Mammary epithelial cell (primary cell): ENCODE results near the gene GPBP1.

ENCODE experiments used
- EZH2 ChIP-seq: IDR thresholded peaks from 2 replicates; pipeline ENCODE4 v1.6.1; 2012; ENCODE audit warnings: low read length, inconsistent platforms, borderline replicate concordance
- TF ChIP-seq, protein P1 (sequence below), 2 donors: IDR thresholded peaks in 1 of 2; conservative IDR thresholded peaks in 1 of 2; 2 replicates each; pipeline ENCODE4 v1.5.1; 2011 to 2012; ENCODE audit warnings: inconsistent platforms in 2 of 2, low read length in 2 of 2, mild to moderate bottlenecking in 2 of 2, control low read depth in 1 of 2, low read depth in 1 of 2; ENCODE audit not compliant: insufficient read depth in 1 of 2; ENCODE audit errors: extremely low read depth in 1 of 2

DNA sequence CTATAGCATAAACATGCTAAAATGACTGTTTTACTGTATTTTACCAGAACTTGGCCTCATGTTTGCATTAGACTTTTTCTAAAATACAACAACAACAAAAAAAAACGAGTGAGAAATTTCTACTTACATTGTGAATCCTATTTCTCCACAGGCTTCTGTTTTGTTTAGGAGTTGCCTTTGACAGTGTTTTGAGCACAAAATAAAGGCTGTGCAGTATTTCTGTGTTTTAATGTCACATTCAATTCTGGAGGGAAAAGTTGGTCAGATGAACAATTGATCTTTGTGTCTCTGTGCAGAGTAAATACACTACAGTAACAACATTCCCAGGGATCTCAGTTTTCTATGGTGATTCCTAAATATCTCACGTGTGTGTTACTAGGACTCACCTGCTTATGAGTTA lies 131.1 kb downstream of the GPBP1 start:
- TF ChIP-seq, protein P1, sequence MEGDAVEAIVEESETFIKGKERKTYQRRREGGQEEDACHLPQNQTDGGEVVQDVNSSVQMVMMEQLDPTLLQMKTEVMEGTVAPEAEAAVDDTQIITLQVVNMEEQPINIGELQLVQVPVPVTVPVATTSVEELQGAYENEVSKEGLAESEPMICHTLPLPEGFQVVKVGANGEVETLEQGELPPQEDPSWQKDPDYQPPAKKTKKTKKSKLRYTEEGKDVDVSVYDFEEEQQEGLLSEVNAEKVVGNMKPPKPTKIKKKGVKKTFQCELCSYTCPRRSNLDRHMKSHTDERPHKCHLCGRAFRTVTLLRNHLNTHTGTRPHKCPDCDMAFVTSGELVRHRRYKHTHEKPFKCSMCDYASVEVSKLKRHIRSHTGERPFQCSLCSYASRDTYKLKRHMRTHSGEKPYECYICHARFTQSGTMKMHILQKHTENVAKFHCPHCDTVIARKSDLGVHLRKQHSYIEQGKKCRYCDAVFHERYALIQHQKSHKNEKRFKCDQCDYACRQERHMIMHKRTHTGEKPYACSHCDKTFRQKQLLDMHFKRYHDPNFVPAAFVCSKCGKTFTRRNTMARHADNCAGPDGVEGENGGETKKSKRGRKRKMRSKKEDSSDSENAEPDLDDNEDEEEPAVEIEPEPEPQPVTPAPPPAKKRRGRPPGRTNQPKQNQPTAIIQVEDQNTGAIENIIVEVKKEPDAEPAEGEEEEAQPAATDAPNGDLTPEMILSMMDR (conservative IDR thresholded peaks at IDR 0.05 in 1 of 2, IDR thresholded peaks at IDR 0.05 in 1 of 2; ENCODE audit: extremely low read depth in 1 of 2, insufficient read depth in 1 of 2, low read depth in 1 of 2, low read length in 2 of 2): no peak
- TF ChIP-seq EZH2: no peak
